T1000 (cell line): ENCODE measurements around the gene MYH6.
"Not testable (repeated sequence)": the region's sequence is repeated elsewhere in the genome, so short reads cannot be mapped to it uniquely, and the experiment has no call there.

Source experiments
- DNase-seq: peaks from one replicate; lab custom pipeline; 2025; ENCODE audit warnings: mixed read lengths; lab: John Stamatoyannopoulos, UW

MYH6 gene

DNA sequence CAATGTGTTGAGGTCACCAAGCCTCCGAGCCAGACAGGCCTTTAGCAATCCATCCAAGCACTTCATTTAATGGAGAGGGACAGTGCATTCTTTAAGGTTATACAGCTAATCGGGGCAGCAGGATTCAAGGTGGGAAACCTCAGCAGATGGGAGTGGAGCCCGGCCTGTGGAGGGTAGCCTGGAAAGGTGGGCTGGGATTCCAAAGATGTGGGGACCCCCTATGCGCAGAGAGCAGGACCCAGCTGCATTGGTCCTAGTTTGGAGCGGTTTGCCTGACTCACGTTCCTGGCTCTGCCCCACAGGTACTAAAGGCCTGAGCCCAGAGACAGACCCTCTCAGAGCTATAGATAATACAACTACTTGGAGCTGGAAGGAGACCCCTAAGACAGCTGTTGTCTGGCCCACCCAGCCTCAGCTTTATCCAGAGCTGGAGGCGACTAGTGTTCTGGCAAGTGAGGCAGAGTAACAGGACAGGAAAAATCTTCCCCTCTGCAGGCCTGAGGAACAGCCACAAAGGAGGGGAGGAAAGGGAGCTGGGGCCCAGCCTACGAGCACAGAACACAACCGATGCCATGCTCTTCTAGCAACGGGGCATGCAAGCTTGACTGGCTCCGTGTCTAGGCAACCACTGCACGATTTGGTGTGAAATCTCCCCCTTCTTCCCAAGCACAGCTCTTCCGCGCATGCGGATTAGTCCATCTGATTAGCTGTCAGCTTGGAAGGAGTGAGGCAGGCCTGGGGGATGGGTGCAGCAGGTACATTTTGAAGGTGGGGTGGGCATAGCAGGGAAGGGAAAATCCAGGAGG lies 28.5 kb upstream of the MYH6 start:
- no peak for DNase-seq

DNA sequence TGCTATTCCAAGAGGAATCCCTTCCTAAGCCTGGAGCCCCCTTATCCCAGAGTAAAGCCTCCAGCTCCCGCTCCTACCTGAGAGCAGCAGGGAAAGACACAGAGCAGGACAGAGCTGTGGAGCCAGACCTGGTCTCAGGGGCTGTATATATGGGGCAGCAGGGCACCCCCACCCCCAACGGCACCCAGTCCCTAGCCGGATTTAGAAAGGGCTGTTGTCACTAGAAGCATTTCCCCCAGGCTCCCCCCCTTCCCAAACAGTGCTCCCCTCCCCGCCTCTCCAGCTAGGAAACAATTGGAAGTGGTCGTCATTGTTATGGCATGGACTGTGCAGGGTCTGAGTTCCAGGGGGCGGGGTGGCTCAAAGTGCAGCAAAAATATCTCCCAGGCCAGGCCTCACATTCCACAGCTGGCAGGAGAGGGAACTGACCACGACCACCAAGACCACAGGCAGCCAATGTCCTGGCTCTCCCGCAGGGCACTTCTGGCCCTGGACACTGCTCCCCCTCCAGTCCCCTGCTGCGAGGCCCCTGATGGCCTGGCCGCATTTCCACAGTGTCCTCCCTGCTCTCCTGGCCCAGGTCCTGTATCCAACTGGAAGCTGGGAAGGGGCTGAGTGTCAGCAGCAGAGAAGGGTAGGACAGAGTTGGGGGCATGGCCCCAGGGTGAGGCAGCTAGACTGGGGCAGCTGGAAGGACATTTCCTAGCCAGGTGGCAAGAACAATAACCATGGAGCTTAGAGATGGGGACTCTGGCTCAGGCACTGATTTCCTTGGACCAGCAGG lies 27.7 kb upstream of the MYH6 start, which contains the start of gene MYH7:
MYH7 (minus strand) TSS at position 118 of the 784 bp plus-strand sequence. CDS start 1,928 bp downstream, outside the sequence.
- DNase-seq, result no peak

DNA sequence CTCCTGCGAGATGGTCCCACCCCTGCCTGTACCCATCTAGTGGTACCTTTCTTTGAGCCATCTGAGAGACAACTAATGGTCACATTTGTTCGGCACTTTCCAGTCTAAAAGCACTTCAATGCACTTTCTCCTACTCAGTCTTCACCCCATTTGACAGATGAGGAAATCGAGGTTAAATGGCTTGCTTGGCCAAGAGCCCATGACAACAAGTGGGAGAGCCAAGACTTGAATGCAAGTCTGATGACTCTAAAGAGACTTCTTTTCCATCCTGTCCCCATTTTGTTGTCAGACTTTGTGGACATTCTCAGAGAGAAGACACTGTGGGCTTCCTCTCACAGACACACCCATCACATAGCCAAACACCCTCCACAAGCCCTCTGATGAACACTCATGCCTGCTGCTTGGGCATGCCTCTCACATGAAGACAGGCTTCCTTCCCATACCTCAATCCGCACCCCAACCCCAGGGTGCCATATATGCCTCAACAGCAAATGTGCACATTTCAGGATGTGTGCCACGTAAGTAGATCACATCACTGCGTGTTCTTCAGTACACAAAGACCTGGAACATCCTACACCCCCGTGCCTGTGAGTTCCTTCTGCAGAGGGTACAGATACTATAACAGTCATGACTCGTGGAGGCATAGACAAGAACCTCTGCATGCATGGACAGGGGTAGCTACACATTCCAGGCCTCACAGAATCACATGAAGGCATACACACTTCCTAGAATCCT lies 26.6 kb upstream of the MYH6 start:
- DNase-seq, result no peak

DNA sequence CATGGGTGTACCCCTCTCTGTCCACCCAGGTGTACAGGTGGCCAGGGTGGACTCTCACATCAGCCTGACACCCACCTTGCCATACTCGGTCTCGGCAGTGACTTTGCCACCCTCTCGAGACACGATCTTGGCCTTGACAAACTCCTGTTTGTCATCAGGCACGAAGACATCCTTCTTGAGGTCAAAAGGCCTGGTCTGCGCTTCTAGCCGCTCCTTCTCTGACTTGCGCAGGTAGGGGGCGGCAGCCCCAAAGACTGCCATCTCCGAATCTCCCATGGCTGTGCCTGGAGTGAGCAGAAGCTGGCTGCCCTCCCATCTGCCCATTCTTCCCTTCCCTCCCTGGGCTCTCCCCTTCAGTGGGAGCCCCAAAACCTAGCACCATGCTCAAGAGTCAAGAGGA lies 25.4 kb upstream of the MYH6 start:
- DNase-seq, result no peak

DNA sequence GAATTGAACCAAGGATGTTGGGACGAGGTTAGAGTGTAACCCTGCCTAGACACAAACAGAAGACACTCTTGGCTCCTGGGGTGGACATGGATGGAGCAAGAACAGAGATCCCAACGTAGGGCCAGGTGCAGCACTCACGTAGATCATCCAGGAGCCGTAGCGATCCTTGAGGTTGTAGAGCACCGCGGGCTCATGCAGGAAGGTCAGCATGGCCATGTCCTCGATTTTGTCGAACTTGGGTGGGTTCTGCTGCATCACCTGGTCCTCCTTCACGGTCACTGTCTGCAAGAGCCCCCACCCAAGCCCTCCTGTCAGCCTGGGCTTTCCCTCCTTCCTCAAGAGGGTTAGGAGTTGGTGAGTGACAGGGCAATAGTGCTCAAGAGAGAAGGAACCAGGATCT lies 24.9 kb upstream of the MYH6 start:
- DNase-seq, result no peak

DNA sequence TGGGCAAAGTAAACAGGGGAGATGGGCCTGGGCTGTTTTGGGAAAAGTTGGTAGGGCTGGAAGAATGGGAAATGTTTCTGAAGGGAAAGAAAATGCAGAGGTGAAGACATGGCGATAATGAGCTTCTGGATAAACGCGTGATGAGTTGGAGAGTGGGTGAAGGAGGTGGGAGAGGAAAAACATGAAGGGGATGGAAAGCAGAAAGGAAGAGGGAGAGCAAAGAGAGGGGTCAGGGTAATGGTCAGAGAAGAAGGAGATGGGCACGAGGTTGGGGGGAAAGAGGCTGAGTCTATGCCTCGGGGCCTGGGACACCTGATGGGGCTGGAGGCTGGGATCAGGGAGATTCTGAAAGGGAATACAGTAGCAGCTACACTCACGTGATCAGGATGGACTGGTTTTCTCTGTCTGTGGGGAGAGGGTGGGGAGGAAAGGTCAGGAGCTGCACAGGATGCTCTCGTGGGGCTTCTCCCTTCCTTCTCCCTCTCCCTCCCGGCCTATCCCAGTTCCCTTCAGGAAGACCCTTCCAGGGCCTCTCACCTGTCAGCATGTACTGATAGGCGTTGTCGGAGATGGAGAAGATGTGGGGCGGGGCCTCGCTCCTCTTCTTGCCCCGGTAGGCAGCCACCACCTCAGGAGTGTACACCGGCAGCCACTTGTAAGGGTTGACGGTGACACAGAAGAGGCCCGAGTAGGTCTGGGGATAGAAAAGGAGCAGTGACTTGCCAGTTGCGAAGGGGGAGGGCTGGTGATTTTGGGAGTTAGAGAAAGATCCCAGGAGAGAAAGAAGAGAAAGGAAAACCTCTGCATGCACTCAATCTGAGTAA lies 24.2 kb upstream of the MYH6 start:
- DNase-seq, result no peak

DNA sequence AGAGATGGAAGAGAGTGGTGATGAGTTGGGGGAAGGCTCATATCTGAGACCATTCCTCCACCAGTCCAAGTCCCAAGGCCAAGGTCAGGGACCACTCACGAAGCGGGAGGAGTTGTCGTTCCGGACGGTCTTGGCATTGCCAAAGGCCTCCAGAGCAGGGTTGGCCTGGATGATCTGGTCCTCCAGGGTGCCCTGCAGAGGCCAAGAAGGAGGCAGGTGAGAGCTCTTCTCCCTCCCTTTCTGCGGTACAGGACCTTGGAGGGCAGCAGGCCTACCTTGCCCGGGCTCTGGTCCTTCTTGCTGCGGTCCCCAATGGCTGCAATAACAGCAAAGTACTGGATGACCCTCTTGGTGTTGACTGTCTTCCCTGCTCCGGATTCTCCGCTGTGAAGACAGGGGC lies 23.4 kb upstream of the MYH6 start:
- no peak for DNase-seq

DNA sequence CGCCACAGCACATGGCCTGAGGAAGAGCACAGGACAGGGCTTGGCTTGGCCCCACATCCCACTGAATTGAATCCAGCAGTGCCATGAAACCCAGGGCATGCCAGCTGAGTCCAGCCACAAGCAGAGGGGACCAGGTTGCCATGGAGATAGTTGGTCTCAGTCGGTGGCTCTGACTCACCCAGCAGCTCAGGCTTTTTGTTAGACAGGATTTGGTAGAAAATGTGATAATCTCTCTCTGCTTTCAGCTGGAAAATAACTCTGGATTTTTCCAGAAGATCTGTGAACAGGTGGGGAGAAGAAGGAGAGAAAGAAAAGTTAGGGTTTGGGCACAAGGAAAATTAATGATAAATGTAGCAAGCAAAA lies 22.6 kb upstream of the MYH6 start:
- no peak for DNase-seq

DNA sequence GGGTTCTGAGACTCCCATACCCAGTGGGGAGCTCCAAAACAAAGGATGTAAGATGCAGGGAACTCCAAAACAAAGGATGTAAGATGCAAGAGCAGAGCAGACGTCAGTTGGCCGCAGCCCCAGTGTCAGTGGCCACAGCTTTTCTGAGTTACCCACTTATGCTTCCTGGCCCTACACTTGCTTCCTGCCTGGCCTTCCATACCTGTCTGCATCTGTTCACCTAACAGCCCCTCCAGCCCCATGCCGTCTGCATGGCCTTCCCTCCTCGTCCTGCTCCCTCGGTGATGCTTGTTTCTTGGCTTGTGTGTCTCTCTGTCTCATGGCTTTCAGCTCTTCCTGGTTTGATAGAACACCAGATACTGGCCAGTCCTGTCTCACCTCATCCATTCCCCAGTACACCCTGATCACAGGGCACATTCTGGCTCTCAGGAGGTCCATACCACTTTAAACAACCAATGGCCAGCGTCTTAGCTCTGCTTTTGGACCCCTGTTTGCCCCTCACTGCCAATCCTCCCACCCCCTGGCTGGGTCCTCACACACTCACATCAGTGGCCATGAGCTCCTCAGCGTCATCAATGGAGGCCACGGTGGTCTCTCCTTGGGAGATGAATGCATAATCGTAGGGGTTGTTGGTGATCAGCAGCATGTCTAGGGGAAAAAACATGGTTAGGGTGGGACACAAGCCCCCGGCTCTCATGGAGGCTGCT lies 22.1 kb upstream of the MYH6 start:
- DNase-seq, result no peak

DNA sequence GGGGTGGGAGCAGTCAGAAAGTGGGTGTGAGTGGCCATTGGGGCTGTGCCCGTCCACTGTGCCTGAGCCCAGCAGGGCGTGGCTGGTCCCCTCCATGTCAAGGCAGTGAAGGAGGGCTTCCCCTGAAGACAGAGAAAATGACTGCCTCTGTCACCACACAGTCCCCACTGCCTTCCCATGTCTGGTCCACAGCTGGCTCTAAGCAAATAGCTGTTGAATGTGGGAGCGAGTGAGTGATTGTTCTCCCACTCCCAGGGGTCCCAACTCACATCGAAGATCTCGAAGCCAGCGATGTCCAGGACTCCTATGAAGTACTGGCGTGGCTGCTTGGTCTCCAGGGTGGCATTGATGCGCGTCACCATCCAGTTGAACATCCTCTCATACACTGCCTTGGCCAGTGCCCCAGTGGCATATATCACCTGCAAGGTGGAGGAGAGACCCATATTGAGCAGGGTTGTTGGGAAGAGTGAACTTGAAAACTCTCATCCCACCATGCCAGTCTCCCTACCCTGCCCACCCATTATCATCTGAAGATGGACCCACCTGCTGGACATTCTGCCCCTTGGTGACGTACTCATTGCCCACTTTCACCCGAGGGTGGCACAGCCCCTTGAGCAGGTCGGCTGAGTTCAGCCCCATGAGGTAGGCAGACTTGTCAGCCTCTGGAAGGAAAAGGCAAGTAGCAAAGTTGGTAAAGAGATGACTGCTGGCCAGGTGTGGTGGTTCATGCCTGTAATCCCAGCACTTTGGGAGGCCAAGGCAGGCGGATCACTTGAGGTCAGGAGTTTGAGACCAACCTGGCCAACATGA lies 20.8 kb upstream of the MYH6 start:
- no peak for DNase-seq

DNA sequence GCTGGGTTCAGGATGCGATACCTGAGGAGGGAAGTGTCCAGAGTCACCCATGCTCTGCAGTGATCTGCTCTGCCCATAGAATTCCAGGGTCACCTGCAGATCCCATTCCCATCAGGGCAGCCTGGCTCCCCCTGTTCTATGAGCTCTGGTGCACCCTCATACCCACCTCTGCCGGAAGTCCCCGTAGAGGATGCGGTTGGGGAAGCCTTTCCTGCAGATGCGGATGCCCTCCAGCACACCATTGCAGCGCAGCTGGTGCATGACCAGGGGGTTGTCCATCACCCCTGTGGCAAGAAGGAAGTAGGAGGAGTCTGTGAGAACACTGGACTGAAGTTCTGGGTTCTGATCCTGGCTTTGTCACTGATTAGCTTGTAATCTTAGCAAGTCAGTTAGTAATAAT lies 17.7 kb upstream of the MYH6 start:
- not testable (repeated sequence) for DNase-seq

DNA sequence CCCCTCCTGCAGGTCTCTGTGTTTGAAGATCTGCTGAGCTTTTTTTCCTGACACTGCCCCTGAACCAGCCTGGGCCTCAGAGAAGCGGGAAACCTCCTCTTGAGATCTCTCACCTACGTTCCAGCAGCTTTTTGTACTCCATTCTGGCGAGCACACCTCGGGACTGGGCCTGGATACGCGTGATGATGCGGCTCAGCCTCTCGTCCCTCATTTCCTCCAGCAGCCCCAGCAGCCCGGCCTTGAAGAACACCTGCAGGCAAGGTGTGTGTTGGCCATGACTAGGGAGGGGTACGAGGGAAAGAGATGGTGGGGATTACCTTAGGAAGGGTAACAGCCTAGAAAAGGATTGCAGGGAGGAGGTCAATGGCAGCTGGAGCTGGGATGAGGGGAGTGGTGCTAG lies 17.1 kb upstream of the MYH6 start:
- DNase-seq, result no peak

DNA sequence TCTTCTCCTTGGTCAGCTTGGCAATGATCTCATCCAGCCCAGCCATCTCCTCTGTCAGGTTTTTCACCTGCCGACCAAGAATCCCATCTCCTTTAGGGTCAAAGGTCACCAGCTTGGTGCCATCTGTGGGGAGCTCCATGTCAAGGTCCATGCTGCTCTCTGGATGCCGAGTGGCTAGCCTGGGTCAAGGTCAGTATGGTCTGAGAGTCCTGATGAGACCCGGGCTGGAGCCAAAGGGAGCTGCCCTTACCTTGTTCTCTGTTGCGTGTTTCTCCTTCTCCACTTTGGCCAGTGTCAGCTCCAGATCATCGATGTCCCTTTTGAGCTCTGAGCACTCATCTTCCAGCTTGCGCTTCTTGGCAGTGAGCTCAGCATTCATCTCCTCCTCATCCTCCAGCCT lies 15.6 kb upstream of the MYH6 start:
- DNase-seq, result no peak

DNA sequence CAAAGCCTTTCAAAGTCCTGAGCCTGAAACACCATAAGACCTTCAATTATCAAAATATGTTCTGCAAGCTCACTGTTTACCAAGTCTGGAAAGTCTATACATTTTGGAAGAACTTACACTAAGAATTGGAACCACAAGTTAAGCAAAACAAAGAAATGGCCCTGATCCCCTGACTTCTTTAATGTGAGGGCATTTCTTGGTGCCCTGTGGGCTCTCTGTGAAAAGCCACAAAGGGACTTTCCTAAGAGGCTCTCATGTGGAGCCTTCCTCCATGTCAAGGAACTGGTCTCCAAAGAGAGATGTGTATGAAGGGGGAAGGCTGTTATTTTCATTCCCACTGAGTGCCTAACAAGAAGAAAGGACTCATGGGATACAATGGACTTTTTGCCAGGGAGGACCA lies 13.5 kb upstream of the MYH6 start:
- DNase-seq, result no peak

DNA sequence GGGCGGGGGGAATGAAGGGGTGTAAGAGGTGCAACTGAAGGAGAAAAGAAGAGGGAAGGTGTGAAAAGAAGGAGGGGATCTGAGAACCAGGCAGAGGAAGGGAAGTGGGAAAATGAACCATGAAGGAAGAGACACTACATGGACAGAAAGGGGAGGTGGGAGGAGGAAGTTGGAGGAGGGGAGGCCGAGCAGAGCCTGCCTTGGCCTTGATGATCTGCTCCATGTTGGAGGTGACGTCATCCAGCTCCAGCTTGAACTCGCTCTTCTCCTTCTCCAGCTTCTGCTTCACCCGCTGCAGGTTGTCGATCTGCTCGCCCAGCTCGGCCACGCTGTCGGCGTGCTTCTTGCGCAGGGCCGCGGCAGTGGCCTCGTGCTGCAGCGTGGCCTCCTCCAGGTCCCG lies 11.6 kb upstream of the MYH6 start:
- not testable (repeated sequence) for DNase-seq

DNA sequence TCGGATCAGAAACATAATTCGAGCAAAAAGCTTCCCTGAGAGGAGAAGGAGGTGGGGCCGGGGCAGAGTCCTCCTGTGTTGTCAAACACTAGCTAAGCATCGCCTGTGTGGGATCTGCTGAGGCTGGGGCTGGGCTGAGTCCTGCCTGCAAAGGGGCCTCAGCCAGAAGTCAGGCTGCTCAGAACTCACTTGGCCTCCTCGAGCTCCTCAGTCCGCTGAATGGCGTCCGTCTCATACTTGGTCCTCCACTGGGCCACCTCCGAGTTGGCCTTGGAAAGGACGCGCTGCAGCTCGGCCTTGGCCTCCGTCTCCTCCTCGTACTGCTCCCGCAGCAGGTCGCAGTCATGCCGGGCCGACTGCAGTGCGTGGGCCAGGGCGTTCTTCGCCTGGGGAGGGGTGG lies 9.9 kb upstream of the MYH6 start:
- no peak for DNase-seq

DNA sequence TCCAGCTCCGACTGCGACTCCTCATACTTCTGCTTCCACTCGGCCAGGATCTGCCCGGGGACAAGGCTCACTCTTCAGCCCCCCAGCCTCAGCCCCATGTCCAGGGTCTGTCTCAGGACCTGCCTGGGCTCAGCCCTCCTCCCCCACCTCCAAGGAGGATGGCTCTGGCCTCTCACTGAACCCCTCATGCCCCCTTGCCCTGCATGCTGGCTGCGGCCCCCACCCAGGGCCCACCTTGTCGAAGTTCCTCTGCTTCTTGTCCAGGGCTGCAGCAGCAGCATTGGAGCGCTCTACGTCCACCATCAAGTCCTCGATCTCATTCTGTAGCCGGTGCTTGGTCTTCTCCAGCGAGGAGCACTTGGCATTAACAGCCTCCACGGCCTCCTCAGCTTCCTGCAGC lies 9.2 kb upstream of the MYH6 start:
- DNase-seq, result not testable (repeated sequence)

DNA sequence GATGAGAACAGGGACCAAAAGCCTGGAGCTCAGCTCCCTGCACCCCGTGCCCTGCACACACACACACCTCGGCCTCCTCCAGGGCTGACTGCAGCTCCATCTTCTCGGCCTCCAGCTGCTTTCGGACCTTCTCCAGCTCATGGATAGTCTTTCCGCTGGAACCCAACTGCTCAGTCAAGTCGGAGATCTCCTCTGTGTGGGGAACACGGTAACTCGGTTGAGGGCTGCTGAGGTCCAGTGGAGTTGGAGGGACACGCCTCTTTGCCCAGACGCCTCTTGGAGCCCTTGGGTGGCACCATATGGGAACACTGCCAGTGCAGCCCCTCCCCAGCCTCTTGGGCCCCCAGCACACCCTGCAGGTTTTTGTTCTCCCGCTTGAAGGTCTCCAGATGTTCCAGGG lies 8.7 kb upstream of the MYH6 start:
- no peak for DNase-seq

DNA sequence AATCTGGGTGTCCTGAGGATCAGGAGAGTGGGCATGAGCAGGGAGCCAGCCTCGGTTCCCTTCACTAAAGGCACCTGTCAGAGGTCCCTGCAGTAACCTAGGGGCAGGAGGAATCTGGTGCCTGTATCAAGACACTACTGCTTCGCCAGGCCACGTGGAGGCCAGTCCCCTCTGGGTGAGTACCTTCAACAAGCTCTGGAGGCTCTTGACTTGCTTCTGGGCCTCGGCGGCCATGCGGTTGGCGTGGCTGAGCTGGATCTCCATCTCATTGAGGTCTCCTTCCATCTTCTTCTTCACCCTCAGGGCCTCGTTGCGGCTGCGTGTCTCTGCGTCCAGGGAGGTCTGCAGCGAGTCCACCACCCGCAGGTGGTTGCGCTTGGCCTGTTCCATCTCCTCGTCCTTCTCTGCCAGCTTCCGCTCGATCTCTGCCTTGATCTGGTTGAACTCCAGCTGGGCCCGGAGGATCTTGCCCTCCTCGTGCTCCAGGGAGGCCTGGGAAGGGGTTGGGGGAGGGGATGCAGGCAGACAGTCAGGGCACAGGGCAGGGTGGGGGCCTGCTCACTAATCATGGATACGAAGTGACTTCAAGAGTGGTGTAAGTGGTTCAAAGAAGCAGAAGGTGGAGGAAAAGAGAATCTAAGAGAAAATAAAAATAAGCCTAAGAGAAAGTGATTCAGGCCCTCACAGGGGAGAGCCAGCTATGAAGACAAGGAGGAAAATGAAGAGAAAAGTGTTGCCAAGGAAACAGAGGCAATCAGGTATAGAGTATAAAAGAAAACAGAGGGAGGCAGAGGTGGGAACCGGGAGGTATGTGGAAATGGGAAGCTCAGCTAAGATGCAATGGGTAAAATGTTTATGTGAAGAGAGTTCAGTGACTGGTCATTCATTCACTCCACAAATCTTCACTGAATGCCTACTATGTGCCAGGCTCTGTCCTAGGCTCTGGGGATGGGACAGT lies 8.0 kb upstream of the MYH6 start:
- no peak for DNase-seq
